Astrocyte (in vitro differentiated cells and primary cell): ENCODE results near the gene MTUS2.

Experiments used
- EZH2 ChIP-seq: IDR thresholded peaks from 2 replicates; pipeline ENCODE4 v1.6.1; 2012; ENCODE audit warnings: mild to moderate bottlenecking, low read length, inconsistent platforms; ENCODE audit not compliant: insufficient read depth
- TF ChIP-seq, protein P1 (sequence below): IDR thresholded peaks from 2 replicates; pipeline ENCODE4 v1.5.1; 2011; ENCODE audit warnings: low read depth, mild to moderate bottlenecking, inconsistent platforms, low read length, moderate library complexity; ENCODE audit not compliant: insufficient read depth

DNA sequence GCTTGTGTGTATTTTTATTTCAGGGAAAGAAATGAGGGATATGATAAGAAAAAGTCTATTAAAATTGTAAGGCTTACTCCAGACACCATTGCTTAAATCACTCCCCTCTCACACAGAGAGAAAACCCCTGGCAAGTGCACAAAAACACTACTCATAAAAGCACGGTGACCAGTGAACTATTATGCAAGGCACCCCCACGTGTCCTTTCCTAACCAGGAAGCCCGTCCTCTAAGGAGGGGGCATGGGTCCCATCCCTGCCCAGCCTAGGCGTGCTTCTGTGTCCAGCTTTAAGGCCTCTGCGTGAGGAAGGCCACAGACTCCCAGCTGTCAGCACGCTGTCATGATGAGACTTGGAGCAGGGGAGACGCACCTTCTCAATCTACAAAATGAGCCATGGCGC, 691.8 kb downstream of the MTUS2 start:
- TF ChIP-seq, protein P1, sequence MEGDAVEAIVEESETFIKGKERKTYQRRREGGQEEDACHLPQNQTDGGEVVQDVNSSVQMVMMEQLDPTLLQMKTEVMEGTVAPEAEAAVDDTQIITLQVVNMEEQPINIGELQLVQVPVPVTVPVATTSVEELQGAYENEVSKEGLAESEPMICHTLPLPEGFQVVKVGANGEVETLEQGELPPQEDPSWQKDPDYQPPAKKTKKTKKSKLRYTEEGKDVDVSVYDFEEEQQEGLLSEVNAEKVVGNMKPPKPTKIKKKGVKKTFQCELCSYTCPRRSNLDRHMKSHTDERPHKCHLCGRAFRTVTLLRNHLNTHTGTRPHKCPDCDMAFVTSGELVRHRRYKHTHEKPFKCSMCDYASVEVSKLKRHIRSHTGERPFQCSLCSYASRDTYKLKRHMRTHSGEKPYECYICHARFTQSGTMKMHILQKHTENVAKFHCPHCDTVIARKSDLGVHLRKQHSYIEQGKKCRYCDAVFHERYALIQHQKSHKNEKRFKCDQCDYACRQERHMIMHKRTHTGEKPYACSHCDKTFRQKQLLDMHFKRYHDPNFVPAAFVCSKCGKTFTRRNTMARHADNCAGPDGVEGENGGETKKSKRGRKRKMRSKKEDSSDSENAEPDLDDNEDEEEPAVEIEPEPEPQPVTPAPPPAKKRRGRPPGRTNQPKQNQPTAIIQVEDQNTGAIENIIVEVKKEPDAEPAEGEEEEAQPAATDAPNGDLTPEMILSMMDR: no peak
- TF ChIP-seq EZH2: no peak
